ENCODE results near the gene TBX18. TPM values are rescaled to one million over a fixed set of nuclear protein-coding genes. Genes with fewer than 3 reads are reported as not detected.

The TBX18 gene
- total RNA-seq, 1 donor, result 64.1 TPM

GRCh38 chr6:84777888-84778287 lies 13.5 kb upstream of the TBX18 start:
- Histone ChIP-seq H3K9me3 (ENCODE audit: low read depth, low read length) (no peaks in the 10 kb centered on the region), H3K4me3 (ENCODE audit: insufficient read depth, low read length) (no peak overlapping the region), H3K27ac (ENCODE audit: low read depth, low read length) (no peak overlapping the region), H2AFZ (ENCODE audit: low read length) (no peak overlapping the region), H4K20me1 (ENCODE audit: insufficient read depth, low read length) (no peaks in the 10 kb centered on the region), H3K36me3 (ENCODE audit: insufficient read depth, low read length) (no peaks in the 10 kb centered on the region), H3K79me2 (ENCODE audit: insufficient read depth, low read length) (no peaks in the 10 kb centered on the region), H3K4me2 (ENCODE audit: insufficient read depth, low read length) (no peak overlapping the region), H3K27me3 (ENCODE audit: insufficient read depth, low read length) (peaks cover 6% of the 10 kb centered on the region), H3K4me1 (ENCODE audit: insufficient read depth, low read length) (peaks cover 10% of the 10 kb centered on the region)
- TF ChIP-seq, protein P1, sequence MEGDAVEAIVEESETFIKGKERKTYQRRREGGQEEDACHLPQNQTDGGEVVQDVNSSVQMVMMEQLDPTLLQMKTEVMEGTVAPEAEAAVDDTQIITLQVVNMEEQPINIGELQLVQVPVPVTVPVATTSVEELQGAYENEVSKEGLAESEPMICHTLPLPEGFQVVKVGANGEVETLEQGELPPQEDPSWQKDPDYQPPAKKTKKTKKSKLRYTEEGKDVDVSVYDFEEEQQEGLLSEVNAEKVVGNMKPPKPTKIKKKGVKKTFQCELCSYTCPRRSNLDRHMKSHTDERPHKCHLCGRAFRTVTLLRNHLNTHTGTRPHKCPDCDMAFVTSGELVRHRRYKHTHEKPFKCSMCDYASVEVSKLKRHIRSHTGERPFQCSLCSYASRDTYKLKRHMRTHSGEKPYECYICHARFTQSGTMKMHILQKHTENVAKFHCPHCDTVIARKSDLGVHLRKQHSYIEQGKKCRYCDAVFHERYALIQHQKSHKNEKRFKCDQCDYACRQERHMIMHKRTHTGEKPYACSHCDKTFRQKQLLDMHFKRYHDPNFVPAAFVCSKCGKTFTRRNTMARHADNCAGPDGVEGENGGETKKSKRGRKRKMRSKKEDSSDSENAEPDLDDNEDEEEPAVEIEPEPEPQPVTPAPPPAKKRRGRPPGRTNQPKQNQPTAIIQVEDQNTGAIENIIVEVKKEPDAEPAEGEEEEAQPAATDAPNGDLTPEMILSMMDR (IDR thresholded peaks at IDR 0.05; ENCODE audit: extremely low read depth, low read depth, low read length), result no peak
- DNase-seq (ENCODE audit: insufficient read length, low spot score, missing footprints), result peak; percentile 93

- no peak overlapping the region for H3K4me2 ChIP-seq (ENCODE audit: insufficient read depth, low read length)
- peaks cover 21% of the 10 kb centered on the region for H3K27me3 ChIP-seq (ENCODE audit: insufficient read depth, low read length)
- no peaks in the 10 kb centered on the region for H4K20me1 ChIP-seq (ENCODE audit: insufficient read depth, low read length)
- H3K27ac ChIP-seq (ENCODE audit: low read depth, low read length), result no peak overlapping the region
- no peak for DNase-seq (ENCODE audit: insufficient read length, low spot score, missing footprints)
- no peak overlapping the region for H2AFZ ChIP-seq (ENCODE audit: low read length)
- no peak overlapping the region for H3K4me3 ChIP-seq (ENCODE audit: insufficient read depth, low read length)
- no peaks in the 10 kb centered on the region for H3K79me2 ChIP-seq (ENCODE audit: insufficient read depth, low read length)
- H3K9me3 ChIP-seq (ENCODE audit: low read depth, low read length), result no peaks in the 10 kb centered on the region
- no peaks in the 10 kb centered on the region for H3K36me3 ChIP-seq (ENCODE audit: insufficient read depth, low read length)
- TF ChIP-seq, protein P1 (IDR thresholded peaks at IDR 0.05; ENCODE audit: extremely low read depth, low read depth, low read length), result no peak
- H3K4me1 ChIP-seq (ENCODE audit: insufficient read depth, low read length), result peaks cover 13% of the 10 kb centered on the region
Measured at GRCh38 chr6:84776392-84776791, 12.0 kb upstream of the TBX18 start.

DNA sequence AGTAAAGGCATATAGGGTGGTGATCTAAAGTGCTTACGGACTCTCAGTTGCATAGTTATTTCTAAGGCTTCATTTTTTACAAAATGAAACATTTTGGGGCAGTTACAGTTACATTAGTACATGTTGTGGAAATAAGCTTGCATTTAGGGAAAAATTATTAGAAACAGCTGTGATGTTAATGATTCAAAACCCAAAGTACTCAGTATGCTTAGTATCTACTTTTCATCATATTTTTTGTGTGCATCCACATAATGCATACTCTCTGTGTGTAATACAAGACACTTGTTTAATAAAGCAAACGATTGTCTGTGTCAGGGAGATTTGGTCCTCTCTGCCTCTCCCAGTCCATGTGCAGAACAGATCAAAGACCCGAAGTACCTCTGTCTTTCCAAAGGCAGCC lies 11.4 kb upstream of the TBX18 start:
- Histone ChIP-seq H3K79me2 (ENCODE audit: insufficient read depth, low read length) (no peaks in the 10 kb centered on the region), H3K36me3 (ENCODE audit: insufficient read depth, low read length) (no peaks in the 10 kb centered on the region), H3K27ac (ENCODE audit: low read depth, low read length) (no peak overlapping the region), H3K27me3 (ENCODE audit: insufficient read depth, low read length) (peaks cover 27% of the 10 kb centered on the region), H4K20me1 (ENCODE audit: insufficient read depth, low read length) (no peaks in the 10 kb centered on the region), H2AFZ (ENCODE audit: low read length) (no peak overlapping the region), H3K4me1 (ENCODE audit: insufficient read depth, low read length) (peaks cover 13% of the 10 kb centered on the region), H3K4me3 (ENCODE audit: insufficient read depth, low read length) (no peak overlapping the region), H3K4me2 (ENCODE audit: insufficient read depth, low read length) (no peak overlapping the region), H3K9me3 (ENCODE audit: low read depth, low read length) (no peaks in the 10 kb centered on the region)
- TF ChIP-seq, protein P1 (IDR thresholded peaks at IDR 0.05; ENCODE audit: extremely low read depth, low read depth, low read length), result no peak
- no peak for DNase-seq (ENCODE audit: insufficient read length, low spot score, missing footprints)

- Histone ChIP-seq H3K9me3 (ENCODE audit: low read depth, low read length) (no peaks in the 10 kb centered on the region), H3K4me2 (ENCODE audit: insufficient read depth, low read length) (peak overlapping the region; percentile 91), H3K27ac (ENCODE audit: low read depth, low read length) (no peak overlapping the region), H3K27me3 (ENCODE audit: insufficient read depth, low read length) (peaks cover 27% of the 10 kb centered on the region), H3K4me1 (ENCODE audit: insufficient read depth, low read length) (peaks cover 13% of the 10 kb centered on the region), H2AFZ (ENCODE audit: low read length) (peak overlapping the region; percentile 97), H3K79me2 (ENCODE audit: insufficient read depth, low read length) (no peaks in the 10 kb centered on the region), H3K36me3 (ENCODE audit: insufficient read depth, low read length) (no peaks in the 10 kb centered on the region), H3K4me3 (ENCODE audit: insufficient read depth, low read length) (peak overlapping the region; percentile 80), H4K20me1 (ENCODE audit: insufficient read depth, low read length) (no peaks in the 10 kb centered on the region)
- TF ChIP-seq, protein P1 (IDR thresholded peaks at IDR 0.05; ENCODE audit: extremely low read depth, low read depth, low read length), result no peak
- DNase-seq (ENCODE audit: insufficient read length, low spot score, missing footprints), result no peak
Measured at GRCh38 chr6:84774985-84775284, 10.5 kb upstream of the TBX18 start.

Data from osteoblast (primary cell).